HEK293T (cell line): Measurements from ENCODE around the gene HELT.

ENCODE experiments used
- CTCF ChIA-PET: fragments of 350-600 bp; formaldehyde crosslinking; extraction: SDS; loops from one replicate; lab custom pipeline; 2021; ENCODE audit warnings: antibody characterized with exemption, inconsistent platforms; lab: Yijun Ruan, JAX
- POLR2A ChIA-PET: fragments of 350-600 bp; formaldehyde crosslinking; extraction: SDS; loops from one replicate; lab custom pipeline; 2020; ENCODE audit warnings: antibody characterized with exemption, inconsistent platforms; lab: Yijun Ruan, JAX
- DNase-seq: peaks from one replicate; pipeline ENCODE4 v3.0.0; 2012; ENCODE audit warnings: mixed read lengths; ENCODE audit errors: extremely low spot score
- ARNT ChIP-seq: fragments of 450-650 bp; IDR thresholded peaks from 2 replicates; pipeline ENCODE4 v1.6.1; 2017; ENCODE audit warnings: mild to moderate bottlenecking
- BHLHE40 ChIP-seq: fragments of 450-650 bp; IDR thresholded peaks from 2 replicates; pipeline ENCODE4 v1.6.1; 2016; ENCODE audit warnings: mild to moderate bottlenecking, moderate library complexity, borderline replicate concordance
- CTBP1 ChIP-seq: fragments of 450-650 bp; IDR thresholded peaks from 2 replicates; pipeline ENCODE4 v1.6.1; 2016; ENCODE audit warnings: borderline replicate concordance
- ELF4 ChIP-seq: fragments of 450-650 bp; IDR thresholded peaks from 2 replicates; pipeline ENCODE4 v1.6.1; 2017; ENCODE audit warnings: antibody characterized with exemption
- FOXA1 ChIP-seq: fragments of 450-650 bp; IDR thresholded peaks from 2 replicates; pipeline ENCODE4 v1.6.1; 2016; ENCODE audit warnings: mild to moderate bottlenecking
- FOXK2 ChIP-seq: fragments of 450-650 bp; IDR thresholded peaks from 2 replicates; pipeline ENCODE4 v1.6.1; 2016; ENCODE audit warnings: mild to moderate bottlenecking
- FOXM1 ChIP-seq: fragments of 450-650 bp; IDR thresholded peaks from 2 replicates; pipeline ENCODE4 v1.6.1; 2017; ENCODE audit warnings: mild to moderate bottlenecking, borderline replicate concordance
- HDGF ChIP-seq: fragments of 450-650 bp; IDR thresholded peaks from 2 replicates; pipeline ENCODE4 v1.6.1; 2017; ENCODE audit warnings: antibody characterized with exemption, borderline replicate concordance
- L3MBTL2 ChIP-seq: fragments of 450-650 bp; conservative IDR thresholded peaks from 2 replicates; pipeline ENCODE4 v1.6.1; 2016; ENCODE audit warnings: mild to moderate bottlenecking
- LEF1 ChIP-seq: fragments of 450-650 bp; IDR thresholded peaks from 2 replicates; pipeline ENCODE4 v1.6.1; 2017; ENCODE audit warnings: mild to moderate bottlenecking, borderline replicate concordance
- NFRKB ChIP-seq: fragments of 450-650 bp; IDR thresholded peaks from 2 replicates; pipeline ENCODE4 v1.6.1; 2016; ENCODE audit warnings: mild to moderate bottlenecking, moderate library complexity
- SP1 ChIP-seq: fragments of 450-650 bp; IDR thresholded peaks from 2 replicates; pipeline ENCODE4 v1.6.1; 2017
- SUZ12 ChIP-seq: fragments of 450-650 bp; IDR thresholded peaks from 2 replicates; pipeline ENCODE4 v1.6.1; 2016; ENCODE audit warnings: mild to moderate bottlenecking
- TARDBP ChIP-seq: fragments of 450-650 bp; IDR thresholded peaks from 2 replicates; pipeline ENCODE4 v1.6.1; 2016
- ZNF384 ChIP-seq: fragments of 450-650 bp; IDR thresholded peaks from 2 replicates; pipeline ENCODE4 v1.6.1; 2016
- TF ChIP-seq, protein P1 (sequence below): fragments of 450-650 bp; IDR thresholded peaks from 2 replicates; pipeline ENCODE4 v1.6.1; 2016

Gene HELT

DNA sequence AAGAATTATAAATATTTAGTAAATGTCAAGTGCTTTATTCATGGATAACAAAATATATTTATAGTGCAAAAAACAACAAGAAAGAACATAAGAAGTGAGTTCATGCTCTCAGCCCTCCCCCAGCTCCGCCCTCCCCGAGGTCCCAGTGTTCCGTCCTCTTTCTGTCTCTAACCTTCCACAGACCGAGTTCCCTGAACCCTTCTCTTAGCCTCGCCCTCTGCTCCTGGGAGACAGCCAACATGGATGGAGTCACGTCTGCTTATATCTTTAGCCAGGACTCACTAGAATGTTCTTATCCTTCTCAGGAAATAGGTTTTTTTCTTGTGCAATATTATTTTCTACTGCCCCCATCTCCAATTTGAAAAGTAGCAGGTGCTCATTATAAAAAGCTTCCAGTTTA lies 40.1 kb upstream of the HELT start:
- no peak for DNase-seq
- TF ChIP-seq SUZ12 = no peak
- TF ChIP-seq LEF1 = no peak
- TF ChIP-seq NFRKB = no peak
- TF ChIP-seq FOXK2 = no peak
- no peak for TF ChIP-seq ZNF384
- TF ChIP-seq FOXA1 = no peak
- TF ChIP-seq TARDBP = no peak
- TF ChIP-seq BHLHE40 = no peak
- no peak for TF ChIP-seq CTBP1
- TF ChIP-seq ARNT = no peak
- TF ChIP-seq ELF4 = no peak
- TF ChIP-seq FOXM1 = no peak
- no peak for TF ChIP-seq HDGF
- TF ChIP-seq, protein P1, sequence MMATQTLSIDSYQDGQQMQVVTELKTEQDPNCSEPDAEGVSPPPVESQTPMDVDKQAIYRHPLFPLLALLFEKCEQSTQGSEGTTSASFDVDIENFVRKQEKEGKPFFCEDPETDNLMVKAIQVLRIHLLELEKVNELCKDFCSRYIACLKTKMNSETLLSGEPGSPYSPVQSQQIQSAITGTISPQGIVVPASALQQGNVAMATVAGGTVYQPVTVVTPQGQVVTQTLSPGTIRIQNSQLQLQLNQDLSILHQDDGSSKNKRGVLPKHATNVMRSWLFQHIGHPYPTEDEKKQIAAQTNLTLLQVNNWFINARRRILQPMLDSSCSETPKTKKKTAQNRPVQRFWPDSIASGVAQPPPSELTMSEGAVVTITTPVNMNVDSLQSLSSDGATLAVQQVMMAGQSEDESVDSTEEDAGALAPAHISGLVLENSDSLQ = no peak
- TF ChIP-seq L3MBTL2 = no peak
- TF ChIP-seq SP1 = no peak
- ChIA-PET POLR2A (interaction anchor here (1.3 kb wide), 1 partner anchor 244 kb away, joined by 3 read pairs; the partner anchor contains the start of gene CENPU), CTCF (interaction anchor here (0.6 to 1.5 kb wide), 4 partner anchors 19 to 826 kb away, joined by 3 to 5 read pairs (median 4); no protein-coding TSS in a partner anchor)

DNA sequence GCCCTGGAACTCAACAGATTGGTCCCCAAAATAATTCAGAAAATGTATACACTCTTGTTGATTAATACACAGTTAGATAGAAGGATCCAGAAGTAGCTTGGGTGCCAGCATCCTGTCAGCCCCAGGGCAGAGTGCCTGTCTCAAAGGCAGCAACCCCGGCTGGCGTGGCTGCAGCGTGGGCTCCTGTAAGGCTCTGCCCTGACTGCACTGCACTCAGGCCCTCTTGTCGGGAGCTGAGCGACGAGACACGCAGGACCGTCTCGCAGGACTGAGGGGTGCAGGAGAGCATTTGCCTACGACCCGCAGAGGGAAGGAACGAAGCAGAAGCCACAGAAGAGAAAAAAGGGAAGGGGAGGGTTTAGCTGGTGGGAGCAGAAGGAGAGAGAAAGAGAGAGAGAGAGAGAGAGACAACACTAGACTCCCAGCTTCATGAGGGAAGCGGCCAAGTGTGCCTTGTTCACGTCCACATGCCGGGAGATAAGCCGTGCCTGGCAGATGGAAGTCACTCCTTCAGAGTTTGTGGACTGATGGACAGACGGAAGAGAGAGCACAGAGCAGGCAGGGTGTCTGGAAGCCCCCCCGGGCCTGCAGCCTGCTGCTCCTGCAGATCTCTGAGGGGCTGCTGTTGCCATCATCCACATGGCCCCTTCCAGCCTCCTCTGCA lies 38.7 kb upstream of the HELT start:
- no peak for TF ChIP-seq NFRKB
- TF ChIP-seq L3MBTL2 = no peak
- no peak for TF ChIP-seq BHLHE40
- no peak for TF ChIP-seq LEF1
- TF ChIP-seq, protein P1 = no peak
- no peak for TF ChIP-seq FOXM1
- TF ChIP-seq ZNF384 = no peak
- no peak for TF ChIP-seq ARNT
- TF ChIP-seq SP1 = no peak
- TF ChIP-seq SUZ12 = no peak
- TF ChIP-seq ELF4 = no peak
- TF ChIP-seq CTBP1 = no peak
- no peak for TF ChIP-seq TARDBP
- no peak for TF ChIP-seq FOXA1
- no peak for TF ChIP-seq FOXK2
- TF ChIP-seq HDGF = no peak
- CTCF ChIA-PET = interaction anchor here (1.5 kb wide), 1 partner anchor 20 kb away, joined by 5 read pairs; no protein-coding TSS in a partner anchor
- DNase-seq = no peak
- POLR2A ChIA-PET = interaction anchor here (1.3 kb wide), 1 partner anchor 10 kb away, joined by 4 read pairs; no protein-coding TSS in a partner anchor

DNA sequence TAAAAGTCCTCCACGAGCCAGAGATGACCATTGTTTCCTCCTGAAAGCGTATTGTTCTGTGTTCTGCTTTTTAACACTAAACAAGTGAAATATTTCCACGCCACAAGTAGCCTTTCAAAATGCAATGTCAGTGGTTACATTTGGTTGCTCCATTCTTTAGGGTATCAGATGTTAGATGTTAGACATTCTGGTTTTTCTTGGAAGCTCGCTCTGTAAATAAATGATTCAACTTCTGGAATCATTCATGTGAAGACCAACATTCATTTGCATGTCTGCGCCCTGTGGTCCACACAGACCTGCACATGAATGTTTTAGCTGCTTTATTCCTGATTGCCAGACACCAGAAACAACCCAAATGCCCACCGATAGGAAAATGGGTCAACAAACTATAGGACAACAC lies 38.0 kb upstream of the HELT start:
- CTCF ChIA-PET = no interaction called here
- TF ChIP-seq LEF1 (no peak), BHLHE40 (no peak), TARDBP (no peak), SUZ12 (no peak), ELF4 (no peak), NFRKB (no peak), ARNT (no peak), FOXA1 (no peak), CTBP1 (no peak), ZNF384 (no peak), FOXK2 (no peak), FOXM1 (no peak), SP1 (no peak), L3MBTL2 (no peak), HDGF (no peak)
- TF ChIP-seq, protein P1 = no peak
- POLR2A ChIA-PET = interaction anchor here (1.3 kb wide), 1 partner anchor 9 kb away, joined by 4 read pairs; no protein-coding TSS in a partner anchor
- DNase-seq = no peak

DNA sequence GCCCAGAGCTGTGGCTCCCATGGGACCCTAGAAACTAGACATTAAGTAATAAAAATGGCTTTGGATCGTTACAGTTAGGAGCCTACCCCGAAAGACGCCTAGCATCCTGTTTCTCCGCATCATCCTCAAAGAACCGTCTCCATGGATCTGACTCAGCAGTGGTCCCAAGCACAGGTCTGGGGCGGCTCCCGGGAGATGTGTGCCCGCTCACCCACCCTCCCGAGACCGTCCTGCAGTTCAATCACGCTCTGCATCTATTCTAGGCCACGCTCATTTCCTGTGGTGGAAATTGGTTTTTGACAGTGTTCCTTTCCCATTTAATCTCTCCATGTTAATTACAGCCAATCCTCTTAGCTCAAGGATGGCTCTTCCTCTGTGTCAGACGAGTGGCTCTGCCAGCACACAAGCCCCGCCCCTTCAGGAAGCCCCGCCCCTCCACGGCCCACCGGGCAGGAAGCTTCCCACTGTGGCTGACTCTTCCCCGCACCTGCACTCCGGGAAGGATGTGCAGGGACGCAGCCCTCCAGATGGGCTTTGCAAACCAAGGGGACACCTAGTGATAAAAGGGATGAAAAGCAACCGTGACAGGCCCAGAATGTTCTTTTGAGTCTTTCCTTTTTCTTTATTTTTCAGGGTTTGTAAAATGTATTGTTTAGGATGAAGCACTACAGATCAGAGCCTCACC lies 34.5 kb upstream of the HELT start:
- DNase-seq = peak; percentile 46
- CTCF ChIA-PET = interaction anchor here (0.7 to 1.0 kb wide), 3 partner anchors 13 to 696 kb away, joined by 3 to 4 read pairs (median 3); no protein-coding TSS in a partner anchor
- no peak for TF ChIP-seq ARNT
- POLR2A ChIA-PET = interaction anchor here (1.1 kb wide), 1 partner anchor 250 kb away, joined by 6 read pairs; the partner anchor contains the start of gene CENPU

DNA sequence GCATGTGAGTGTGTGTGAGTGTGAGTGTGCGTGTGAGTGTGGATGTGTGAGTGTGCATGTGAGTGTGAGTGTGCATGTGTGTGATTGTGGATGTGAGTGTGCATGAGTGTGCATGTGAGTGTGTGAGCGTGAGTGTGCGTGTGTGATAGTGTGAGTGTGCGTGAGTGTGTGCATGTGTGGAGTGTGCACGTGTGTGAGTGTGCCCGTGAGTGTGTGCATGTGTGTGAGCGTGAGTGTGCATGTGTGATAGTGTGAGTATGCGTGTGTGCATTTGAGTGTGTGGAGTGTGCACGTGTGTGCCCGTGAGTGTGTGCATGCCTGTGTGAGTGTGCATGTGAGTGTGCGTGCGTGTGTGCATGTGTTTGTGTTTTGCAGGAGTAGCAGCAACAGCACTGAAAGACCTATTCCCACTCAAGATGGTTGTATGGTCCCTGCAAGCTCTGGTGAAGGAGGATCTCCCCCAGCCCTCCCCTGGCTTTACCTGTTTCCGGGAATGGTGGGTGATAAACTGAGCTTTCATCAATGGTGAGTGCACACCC lies 30.7 kb upstream of the HELT start:
- no peak for TF ChIP-seq ELF4
- TF ChIP-seq SUZ12 = no peak
- no peak for TF ChIP-seq HDGF
- TF ChIP-seq BHLHE40 = no peak
- no peak for TF ChIP-seq L3MBTL2
- TF ChIP-seq ARNT = no peak
- no peak for TF ChIP-seq SP1
- no peak for TF ChIP-seq FOXK2
- no peak for TF ChIP-seq ZNF384
- TF ChIP-seq LEF1 = no peak
- no peak for TF ChIP-seq NFRKB
- no peak for TF ChIP-seq TARDBP
- no peak for TF ChIP-seq FOXM1
- TF ChIP-seq, protein P1 = no peak
- no peak for TF ChIP-seq CTBP1
- TF ChIP-seq FOXA1 = no peak
- DNase-seq = no peak
- ChIA-PET CTCF (interaction anchor here (1.0 kb wide), 1 partner anchor 24 kb away, joined by 3 read pairs; no protein-coding TSS in a partner anchor), POLR2A (no interaction called here)
